Measurements from ENCODE around the gene PHF19. TPM values are rescaled to one million over a fixed set of nuclear protein-coding genes. Genes with fewer than 3 reads are reported as not detected.

Gene PHF19
- total and polyA plus RNA-seq, 2 donors (not counting 3 experiments of a cell fraction or from before 2014, with no cell fraction given), result 102 to 153 TPM

- no peak overlapping the region for H3K9ac ChIP-seq (replicated peaks; ENCODE audit: extremely low read depth, insufficient read depth, low read length)
- H3K27ac ChIP-seq (ENCODE audit: insufficient read depth, low read depth, low read length), result no peak overlapping the region
- ChIA-PET CTCF (no interaction called here), POLR2A (no interaction called here)
- TF ChIP-seq MAX (IDR thresholded peaks at IDR 0.05; ENCODE audit: insufficient read depth, insufficient read length) (no peak), CTCF (IDR thresholded peaks at IDR 0.05; ENCODE audit: extremely low read depth in 1 of 2, insufficient read depth in 1 of 2, low read depth in 1 of 2, low read length in 2 of 2) (no peak), GATA2 (IDR thresholded peaks at IDR 0.05; ENCODE audit: insufficient read depth, insufficient read length, low read depth, low read length) (no peak), JUN (IDR thresholded peaks at IDR 0.05; ENCODE audit: borderline replicate concordance, insufficient read depth, insufficient read length, low read depth) (no peak), FOS (IDR thresholded peaks at IDR 0.05; ENCODE audit: borderline replicate concordance, insufficient read depth, low read length) (no peak), MYC (IDR thresholded peaks at IDR 0.05; ENCODE audit: low read depth, low read length) (no peak), POLR2A (IDR thresholded peaks at IDR 0.05; ENCODE audit: low read depth, low read length) (no peak), EZH2 (IDR thresholded peaks at IDR 0.05; ENCODE audit: borderline replicate concordance, low read depth, low read length, severe bottlenecking) (no peak), POLR2AphosphoS5 (IDR thresholded peaks at IDR 0.05; ENCODE audit: insufficient read depth, low read depth, low read length) (no peak)
- FAIRE-seq, result no peak
- no peak overlapping the region for H3K4me2 ChIP-seq (ENCODE audit: insufficient read depth, low read length)
- dilution Hi-C loops (cut with MboI; ENCODE audit: extremely low pct_ligation_motif_present, low sequenced_read_pairs) (no loop called here), intact Hi-C loops (cut with micrococcal nuclease) (no loop called here)
- H2AFZ ChIP-seq (ENCODE audit: low read depth, low read length), result no peak overlapping the region
- BruUV-seq (replicated peaks), result no TSS peak
- H3K4me1 ChIP-seq (ENCODE audit: control insufficient read depth, extremely low read depth, insufficient read depth, low read length), result no peaks in the 10 kb centered on the region
- H3K9me1 ChIP-seq (replicated peaks; ENCODE audit: control insufficient read depth, extremely low read depth, insufficient read depth, low read length), result no peaks in the 10 kb centered on the region
- H3K4me3 ChIP-seq (replicated peaks in 1 of 3; ENCODE audit: insufficient read depth in 1 of 3, low read depth in 1 of 3, low read length in 3 of 3), result no peak overlapping the region
- no peaks in the 10 kb centered on the region for H3K27me3 ChIP-seq (ENCODE audit: control insufficient read depth in 2 of 2, insufficient read depth in 2 of 2, low read length in 2 of 2)
- no peaks in the 10 kb centered on the region for H3K79me2 ChIP-seq (ENCODE audit: control insufficient read depth, insufficient read depth, low read length)
- H4K20me1 ChIP-seq (replicated peaks; ENCODE audit: control insufficient read depth, extremely low read depth, insufficient read depth, low read length), result no peaks in the 10 kb centered on the region
- no peaks in the 10 kb centered on the region for H3K36me3 ChIP-seq (ENCODE audit: control insufficient read depth in 2 of 2, extremely low read depth in 1 of 2, insufficient read depth in 2 of 2, low read length in 2 of 2)
- no peaks in the 10 kb centered on the region for H3K9me3 ChIP-seq (replicated peaks; ENCODE audit: control insufficient read depth, insufficient read depth, low read length)
- no peak for DNase-seq (ENCODE audit: low read depth, low spot score)
Observed at GRCh38 chr9:120808931-120809330, 68.1 kb downstream of the PHF19 start.
